Activated T-helper 2 cell treated with anti-CD3 and anti-CD28 coated beads, Interferon-gamma antibody, Interleukin-2, Interleukin-4, amounts not matched to agents 10 μg/mL and 5 μg/mL and 100 μg/mL, durations not matched to agents 14 hours and 24 hours and 36 hours (primary cell): ENCODE results near the gene WFDC5. TPM values are rescaled to one million over a fixed set of nuclear protein-coding genes. Genes with fewer than 3 reads are reported as not detected.

Experiments used
- total RNA-seq: library from RNA; stranded (reverse); gene quantifications from 2 replicates; pipeline ENCODE4 v1.2.3, GENCODE V29; 2022

Gene WFDC5
- total RNA-seq, 1 donor from 2014 or later = not detected

Other genes starting within 250 kb of the WFDC5 start
- 221 and 225 TPM in 2 replicates for gene YWHAB, start 229.5 kb downstream of the WFDC5 start, total RNA-seq
- gene PABPC1L, start 205.1 kb downstream of the WFDC5 start, total RNA-seq = 83.6 and 94.1 TPM in 2 replicates
- gene TOMM34, start 154.8 kb downstream of the WFDC5 start, total RNA-seq = 59.5 and 62.1 TPM in 2 replicates
- gene STK4, start 148.7 kb downstream of the WFDC5 start, total RNA-seq = 147 and 149 TPM in 2 replicates
- 0.18 and 0.21 TPM in 2 replicates for gene KCNS1, start 14.0 kb downstream of the WFDC5 start, total RNA-seq
- not detected in 2 replicates for gene WFDC12, start 9.3 kb upstream of the WFDC5 start, total RNA-seq
- not detected in 2 replicates for gene PI3, start 59.7 kb upstream of the WFDC5 start, total RNA-seq
- not detected in 2 replicates for gene SEMG1, start 91.9 kb upstream of the WFDC5 start, total RNA-seq
- gene SEMG2, start 106.2 kb upstream of the WFDC5 start, total RNA-seq = not detected in 2 replicates
- not detected in 2 replicates for gene SLPI, start 139.4 kb upstream of the WFDC5 start, total RNA-seq
- gene RBPJL, start 191.7 kb upstream of the WFDC5 start, total RNA-seq = not detected in 2 replicates
- 0.39 and 0.64 TPM in 2 replicates for gene MATN4, start 193.1 kb upstream of the WFDC5 start, total RNA-seq
- 133 and 136 TPM in 2 replicates for gene SDC4, start 233.2 kb upstream of the WFDC5 start, total RNA-seq
- gene SYS1, start 248.0 kb upstream of the WFDC5 start, total RNA-seq = 16.8 and 20.1 TPM in 2 replicates